HG02623 (cell line): ENCODE results near the gene PSMB7.

ENCODE experiments used
- ATAC-seq: cut with Tn5 transposase; IDR thresholded peaks from one replicate; pipeline ENCODE4 v1.9.1; 2021; ENCODE audit warnings: moderate library complexity; ENCODE audit not compliant: unreplicated experiment

The PSMB7 gene

GRCh38 chr9:124329206-124329792 lies 85.9 kb downstream of the PSMB7 start:
- ATAC-seq = no peak

DNA sequence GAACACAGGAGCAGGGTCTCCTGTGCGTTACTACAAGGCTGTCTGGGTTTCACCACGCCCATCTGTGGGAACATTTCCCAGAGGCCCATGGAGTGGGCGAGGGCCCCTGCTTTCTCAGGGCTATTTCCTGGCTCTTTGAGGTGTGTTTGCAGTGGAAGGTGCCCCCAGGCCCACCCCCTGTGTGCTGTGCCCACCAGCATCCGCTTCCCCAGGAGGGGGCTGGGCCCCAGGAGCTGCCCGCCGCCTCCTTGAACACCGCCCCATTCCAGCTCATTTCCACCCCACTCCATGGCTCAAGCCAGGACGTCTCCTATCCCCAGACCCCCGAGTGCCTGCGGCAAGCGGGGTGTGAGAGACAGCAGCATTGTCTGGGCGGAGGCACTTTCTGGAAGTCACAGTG lies 87.0 kb downstream of the PSMB7 start:
- no peak for ATAC-seq

GRCh38 chr9:124327491-124327890 lies 87.8 kb downstream of the PSMB7 start:
- ATAC-seq = no peak

- no peak for ATAC-seq
These were observed 88.9 kb downstream of the PSMB7 start for GRCh38 chr9:124326378-124326777.

DNA sequence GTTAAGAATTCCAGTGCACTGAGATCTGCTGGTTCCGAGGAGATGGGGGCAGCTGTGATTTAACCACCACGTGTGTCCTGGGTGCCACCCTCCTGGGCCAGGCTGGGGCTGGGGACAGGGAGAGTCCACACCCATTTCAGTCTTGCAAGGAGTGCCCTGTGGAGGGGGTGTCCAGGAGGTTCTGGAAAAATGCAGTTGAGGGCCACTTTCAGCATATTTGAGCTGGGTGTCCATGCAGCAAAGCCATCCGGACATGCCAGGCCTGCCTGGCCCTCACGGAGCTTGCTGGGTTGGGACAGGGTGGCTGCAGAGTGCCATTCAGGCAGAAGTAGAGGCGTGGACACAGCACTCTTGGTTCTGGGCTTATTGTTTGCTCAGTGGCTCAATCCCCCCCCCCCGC lies 89.4 kb downstream of the PSMB7 start:
- no peak for ATAC-seq

- no peak for ATAC-seq
These were observed 91.3 kb downstream of the PSMB7 start for GRCh38 chr9:124323904-124324303.

DNA sequence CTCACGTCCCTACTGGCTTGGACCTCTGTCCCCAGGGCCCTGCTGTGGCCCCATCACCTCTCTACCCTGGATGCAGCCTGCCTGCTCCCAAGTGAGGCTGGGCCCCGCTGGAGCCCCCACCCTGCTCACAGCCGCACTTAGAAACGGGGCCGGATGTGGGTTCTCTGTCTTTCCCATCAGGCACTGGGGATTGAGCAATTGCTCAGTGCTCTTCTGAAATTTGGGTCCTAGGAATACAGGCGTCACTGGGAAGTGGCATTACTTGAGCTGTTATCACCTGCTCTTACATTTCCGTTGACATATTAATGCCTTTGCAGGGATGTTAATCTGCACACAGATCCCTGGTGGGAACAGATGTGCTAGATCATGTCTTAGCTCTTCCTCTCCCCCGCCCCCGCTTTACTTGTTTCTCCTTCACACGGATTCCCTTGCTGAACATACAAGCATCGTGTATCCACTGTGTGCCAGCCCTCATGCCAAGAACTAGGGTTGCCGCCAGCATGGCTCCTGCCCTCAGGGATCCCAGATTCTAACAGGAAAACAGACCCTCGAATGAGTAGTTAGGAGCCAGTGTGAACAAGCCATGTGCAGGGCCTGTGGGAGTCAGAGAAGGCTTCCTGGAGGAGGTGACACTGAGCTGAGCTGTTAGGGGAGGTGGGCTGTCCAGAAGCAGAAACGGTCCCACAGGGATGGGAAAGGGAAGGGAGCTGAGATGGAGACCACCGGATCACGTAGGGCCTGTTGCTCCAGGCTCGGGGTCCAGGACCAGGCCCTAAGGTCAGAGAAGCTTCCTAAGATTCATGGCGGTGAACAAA lies 92.4 kb downstream of the PSMB7 start:
- ATAC-seq = no peak

- no peak for ATAC-seq
These were observed 93.3 kb downstream of the PSMB7 start for GRCh38 chr9:124321935-124322334.

DNA sequence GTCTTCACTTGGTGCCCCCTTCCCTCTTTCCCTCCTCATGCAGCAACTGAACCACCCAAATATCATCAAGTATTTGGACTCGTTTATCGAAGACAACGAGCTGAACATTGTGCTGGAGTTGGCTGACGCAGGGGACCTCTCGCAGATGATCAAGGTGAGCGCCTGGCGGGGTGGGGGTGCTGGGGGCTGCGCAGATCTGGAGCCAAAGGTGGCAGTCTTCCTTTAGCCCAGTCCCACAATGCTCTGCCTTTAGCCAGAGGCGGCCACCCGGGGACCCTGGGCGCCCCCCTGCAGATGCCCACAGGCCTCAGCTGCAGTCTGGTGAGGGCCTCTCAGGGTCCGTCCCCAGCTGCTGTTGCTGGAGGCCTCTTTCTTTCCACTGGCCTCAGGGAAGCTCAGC lies 93.8 kb downstream of the PSMB7 start:
- no peak for ATAC-seq

DNA sequence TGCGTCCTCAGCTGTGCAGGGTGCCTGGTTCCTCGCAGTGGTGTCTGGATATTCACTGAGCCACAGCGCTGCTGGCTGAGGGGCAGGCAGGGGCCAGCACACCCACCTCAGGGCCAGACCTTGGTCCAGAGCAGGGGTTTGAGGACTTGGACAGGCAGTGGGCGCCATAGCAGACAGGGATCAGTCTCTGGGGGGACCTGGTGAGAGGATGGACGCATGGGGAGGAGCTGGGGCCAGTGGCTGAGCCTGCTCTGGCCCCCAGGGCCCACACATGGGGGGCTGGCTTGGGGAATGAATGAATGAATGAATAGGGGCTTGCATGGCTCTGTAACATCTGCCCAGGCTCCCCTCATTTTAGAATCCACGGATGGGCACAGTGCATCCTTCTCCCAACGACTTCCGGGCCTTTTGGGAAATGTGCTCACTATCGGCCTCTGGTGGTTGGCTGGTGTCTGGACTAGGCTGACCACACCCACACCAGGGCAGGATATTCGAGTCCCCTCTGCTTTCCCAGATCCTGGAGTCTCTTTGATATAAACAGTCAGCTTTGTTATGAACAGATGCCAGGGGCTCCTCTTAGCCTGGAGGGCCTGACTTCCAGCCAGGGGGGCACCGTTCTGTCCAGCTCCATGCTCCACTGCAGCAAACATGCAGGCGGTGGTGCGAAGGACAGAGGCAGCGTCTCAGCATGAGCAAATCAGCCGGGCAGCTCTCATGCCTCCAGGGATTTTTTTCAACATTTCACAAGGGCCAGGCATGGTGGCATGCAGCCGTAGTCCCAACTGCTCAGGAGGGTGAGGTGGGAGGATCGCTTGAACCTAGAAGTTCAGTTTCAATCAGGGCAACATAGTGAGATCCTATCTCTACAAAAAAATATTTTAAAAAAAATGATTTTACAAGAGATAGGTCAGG lies 94.9 kb downstream of the PSMB7 start:
- ATAC-seq = no peak

- ATAC-seq = no peak
These were observed 99.4 kb downstream of the PSMB7 start for GRCh38 chr9:124315882-124316281.

- no peak for ATAC-seq
These were observed 101.3 kb downstream of the PSMB7 start for GRCh38 chr9:124313940-124314339.

- no peak for ATAC-seq
These were observed 102.7 kb downstream of the PSMB7 start for GRCh38 chr9:124312290-124313265.

DNA sequence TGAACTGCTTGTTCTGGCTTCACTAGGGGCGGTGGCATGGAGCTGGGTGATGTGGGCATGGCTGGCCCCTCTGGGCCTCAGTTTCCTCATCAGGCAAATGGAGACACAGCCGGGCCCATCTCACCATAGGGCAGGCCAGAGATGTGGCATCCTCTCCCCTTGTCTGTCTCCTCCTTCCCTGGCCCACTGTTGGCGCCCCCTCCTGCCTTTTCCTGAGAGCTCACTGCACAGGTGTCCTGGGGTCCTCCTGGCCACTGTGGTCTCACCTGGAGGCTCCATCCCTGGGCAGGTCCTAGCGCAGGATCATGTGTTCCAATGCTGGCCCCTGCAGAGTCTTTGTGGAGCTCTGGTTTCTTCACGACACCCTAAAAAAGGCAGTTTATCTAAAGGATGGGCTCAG lies 104.0 kb downstream of the PSMB7 start:
- no peak for ATAC-seq

DNA sequence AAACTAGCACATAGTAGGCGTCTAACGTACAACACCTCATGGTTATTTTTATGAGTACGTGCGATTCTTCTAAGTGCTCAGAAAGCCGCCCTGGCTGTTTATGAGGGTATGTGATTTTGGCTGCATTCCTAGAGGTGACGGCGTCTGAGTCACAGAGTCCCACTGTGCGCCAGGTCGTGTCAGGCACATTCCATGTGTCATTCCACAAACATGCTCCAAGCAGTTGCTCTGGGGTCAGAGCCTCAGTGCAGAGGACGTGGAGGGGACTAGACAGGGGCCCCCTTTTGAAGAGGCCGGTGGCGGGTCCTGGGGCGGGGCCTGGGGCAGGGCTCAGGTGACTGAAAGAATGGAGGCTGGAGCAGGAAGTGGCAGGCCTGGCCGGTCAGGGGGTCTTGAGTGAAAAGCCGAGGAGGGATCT lies 105.6 kb downstream of the PSMB7 start:
- no peak for ATAC-seq

- ATAC-seq = no peak
These were observed 106.4 kb downstream of the PSMB7 start for GRCh38 chr9:124308606-124309491.

DNA sequence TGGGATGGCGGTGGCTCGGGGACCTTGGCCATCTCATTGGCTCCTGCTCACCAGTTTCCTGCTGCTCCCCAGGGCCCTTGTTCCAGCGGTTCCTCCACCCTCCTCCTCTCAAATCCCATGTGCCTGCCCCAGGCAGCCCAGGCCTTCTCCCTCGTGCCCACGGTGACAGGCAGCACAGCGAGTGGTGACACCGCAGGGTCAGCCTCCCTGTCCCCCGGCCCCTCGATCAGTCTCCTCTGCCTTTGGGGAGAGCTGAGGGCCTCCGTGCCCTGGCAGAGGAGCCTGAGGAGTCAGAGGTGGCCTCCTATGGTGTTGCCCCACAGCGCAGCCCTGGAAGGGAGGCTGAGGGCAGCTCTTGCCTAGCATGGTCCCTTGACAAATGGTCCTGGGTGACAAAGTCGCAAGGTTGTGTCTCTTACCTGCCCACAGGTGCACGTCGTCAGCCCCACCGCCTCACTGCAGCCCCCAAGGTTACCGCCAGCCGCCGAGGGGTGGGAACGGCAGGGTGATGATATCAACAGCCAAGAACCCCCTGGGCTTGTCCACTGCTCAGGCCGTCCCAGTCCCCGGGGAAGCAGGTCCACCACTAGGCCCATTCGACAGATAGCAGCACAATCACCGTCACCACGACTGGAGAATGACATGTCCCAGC lies 107.7 kb downstream of the PSMB7 start:
- ATAC-seq = no peak

- ATAC-seq = no peak
These were observed 109.0 kb downstream of the PSMB7 start for GRCh38 chr9:124306098-124306735.
